H9 (cell line): ENCODE measurements around the gene PNKP. TPM values are rescaled to one million over a fixed set of nuclear protein-coding genes. Genes with fewer than 3 reads are reported as not detected.

ENCODE experiments used
- DNase-seq: peaks from one replicate; pipeline ENCODE4 v3.0.0-alpha.2; 2017
- H2AFZ ChIP-seq: one replicate; pipeline ENCODE4 v1.6.1; 2013; ENCODE audit warnings: mild to moderate bottlenecking, low read length, control low read depth, moderate library complexity
- H2AK5ac ChIP-seq: 2 replicates; pipeline ENCODE4 v1.6.1; 2013; ENCODE audit warnings: low read length, control low read depth, mixed read lengths; ENCODE audit not compliant: insufficient read length
- H2BK120ac ChIP-seq: one replicate; pipeline ENCODE4 v1.6.1; 2013; ENCODE audit warnings: low read depth, mild to moderate bottlenecking, low read length, control low read depth, inconsistent platforms; ENCODE audit not compliant: poor library complexity, severe bottlenecking
- H2BK12ac ChIP-seq: 2 replicates; pipeline ENCODE4 v1.6.1; 2013; ENCODE audit warnings: low read length, control low read depth, mixed read lengths, low read depth; ENCODE audit not compliant: insufficient read length
- H2BK15ac ChIP-seq: 2 replicates; pipeline ENCODE4 v1.6.1; 2013; ENCODE audit warnings: low read depth, low read length, control low read depth
- H2BK20ac ChIP-seq: one replicate; pipeline ENCODE4 v1.6.1; 2013; ENCODE audit warnings: low read depth, mild to moderate bottlenecking, low read length, control low read depth, inconsistent platforms; ENCODE audit not compliant: poor library complexity, severe bottlenecking
- H2BK5ac ChIP-seq: 2 replicates; pipeline ENCODE4 v1.6.1; 2013; ENCODE audit warnings: low read length, control low read depth, mixed read lengths; ENCODE audit not compliant: insufficient read length
- H3K14ac ChIP-seq: 2 replicates; pipeline ENCODE4 v1.6.1; 2013; ENCODE audit warnings: low read length, control low read depth; ENCODE audit not compliant: insufficient read depth
- H3K18ac ChIP-seq: 2 replicates; pipeline ENCODE4 v1.6.1; 2013; ENCODE audit warnings: low read depth, mild to moderate bottlenecking, mixed read lengths, low read length, control low read depth; ENCODE audit not compliant: insufficient read length
- H3K23ac ChIP-seq: 2 replicates; pipeline ENCODE4 v1.6.1; 2013; ENCODE audit warnings: low read length, control low read depth, mixed read lengths, low read depth; ENCODE audit not compliant: insufficient read length
- H3K23me2 ChIP-seq: 2 replicates; pipeline ENCODE4 v1.6.1; 2013; ENCODE audit warnings: low read depth, mild to moderate bottlenecking, mixed read lengths, low read length, control low read depth; ENCODE audit not compliant: insufficient read length, poor library complexity, severe bottlenecking
- H3K27ac ChIP-seq: 2 replicates; pipeline ENCODE4 v1.5.1; 2013; ENCODE audit warnings: low read length, control low read depth, mixed read lengths, low read depth; ENCODE audit not compliant: insufficient read length
- H3K27me3 ChIP-seq: 2 replicates; pipeline ENCODE4 v1.6.1; 2013; ENCODE audit warnings: low read length, control low read depth, inconsistent platforms; ENCODE audit not compliant: insufficient read depth
- H3K4ac ChIP-seq: 2 replicates; pipeline ENCODE4 v1.6.1; 2013; ENCODE audit warnings: low read depth, mild to moderate bottlenecking, control low read depth, inconsistent platforms, low read length, moderate library complexity
- H3K4me1 ChIP-seq: 2 replicates; pipeline ENCODE4 v1.6.1; 2013; ENCODE audit warnings: low read length, control low read depth, inconsistent platforms; ENCODE audit not compliant: insufficient read depth
- H3K4me2 ChIP-seq: 2 replicates; pipeline ENCODE4 v1.6.1; 2013; ENCODE audit warnings: low read length, control low read depth, mixed read lengths; ENCODE audit not compliant: insufficient read length, insufficient read depth
- H3K56ac ChIP-seq: 2 replicates; pipeline ENCODE4 v1.6.1; 2013; ENCODE audit warnings: low read depth, mild to moderate bottlenecking, mixed read lengths, low read length, control low read depth; ENCODE audit not compliant: insufficient read length
- H3K79me1 ChIP-seq: 2 replicates; pipeline ENCODE4 v1.6.1; 2013; ENCODE audit warnings: low read depth, mild to moderate bottlenecking, moderate library complexity, low read length, control low read depth, inconsistent platforms; ENCODE audit not compliant: insufficient read depth, poor library complexity, severe bottlenecking
- H3K79me2 ChIP-seq: 2 replicates; pipeline ENCODE4 v1.6.1; 2013; ENCODE audit warnings: low read length, control low read depth, inconsistent platforms; ENCODE audit not compliant: insufficient read depth
- H3K9ac ChIP-seq: 2 replicates; pipeline ENCODE4 v1.6.1; 2013; ENCODE audit warnings: low read length, control low read depth, mixed read lengths; ENCODE audit not compliant: insufficient read length; ENCODE audit errors: extremely low read depth
- H3K9me3 ChIP-seq: one replicate; pipeline ENCODE4 v1.6.1; 2013; ENCODE audit warnings: low read depth, low read length, inconsistent platforms; ENCODE audit not compliant: control insufficient read depth
- H3T11ph ChIP-seq: one replicate; pipeline ENCODE4 v1.6.1; 2013; ENCODE audit warnings: mild to moderate bottlenecking, low read length, control low read depth, inconsistent platforms
- H4K20me1 ChIP-seq: one replicate; pipeline ENCODE4 v1.6.1; 2013; ENCODE audit not compliant: control insufficient read depth, insufficient read length, insufficient read depth
- H4K5ac ChIP-seq: 2 replicates; pipeline ENCODE4 v1.6.1; 2013; ENCODE audit warnings: low read depth, mild to moderate bottlenecking, mixed read lengths, low read length, control low read depth; ENCODE audit not compliant: insufficient read length
- H4K8ac ChIP-seq: replicated peaks from 2 replicates; pipeline ENCODE4 v1.6.1; 2013; ENCODE audit warnings: low read length, control low read depth, mixed read lengths, low read depth; ENCODE audit not compliant: insufficient read length
- H4K91ac ChIP-seq: 2 replicates; pipeline ENCODE4 v1.6.1; 2013; ENCODE audit warnings: low read depth, mild to moderate bottlenecking, moderate library complexity, mixed read lengths, low read length, control low read depth; ENCODE audit not compliant: insufficient read length
- H3K27ac Mint-ChIP-seq, 3 experiments: 2 replicates in 2 of 3; 3 replicates in 1 of 3; pipeline ENCODE4 v1.8.0; 2020 to 2021; ENCODE audit warnings: mixed read lengths in 3 of 3, mild to moderate bottlenecking in 1 of 3, moderate library complexity in 1 of 3
- H3K27me3 Mint-ChIP-seq: 2 replicates; pipeline ENCODE4 v1.8.0; 2021; ENCODE audit warnings: low read depth, mild to moderate bottlenecking, moderate library complexity, mixed read lengths
- H3K36me3 Mint-ChIP-seq, 3 experiments: 2 replicates in 2 of 3; 3 replicates in 1 of 3; pipeline ENCODE4 v1.8.0; 2020 to 2021; ENCODE audit warnings: low read depth in 3 of 3, mixed read lengths in 3 of 3; ENCODE audit not compliant: insufficient read depth in 1 of 3
- H3K4me1 Mint-ChIP-seq, 2 experiments: 2 replicates each; pipeline ENCODE4 v1.8.0; 2020; ENCODE audit warnings: mixed read lengths in 2 of 2
- H3K4me3 Mint-ChIP-seq, 2 experiments: 2 replicates in 1 of 2; 3 replicates in 1 of 2; pipeline ENCODE4 v1.8.0; 2020 to 2021; ENCODE audit warnings: mild to moderate bottlenecking in 2 of 2, mixed read lengths in 2 of 2, moderate library complexity in 1 of 2
- H3K9me3 Mint-ChIP-seq, 2 experiments: 2 replicates in 1 of 2; 3 replicates in 1 of 2; pipeline ENCODE4 v1.8.0; 2020; ENCODE audit warnings: mild to moderate bottlenecking in 2 of 2, mixed read lengths in 2 of 2, moderate library complexity in 1 of 2
- CTCF ChIP-seq: fragments of 200-600 bp; sonication (generic); conservative IDR thresholded peaks from 3 replicates; pipeline ENCODE4 v1.8.0; 2021; ENCODE audit warnings: antibody characterized with exemption, mild to moderate bottlenecking
- WGBS: extraction: QIAGEN DNeasy Blood & Tissue Kit; methylation state at CpG from one replicate; pipeline ENCODE4 v1.1.7; 2013; ENCODE audit warnings: missing lambda C conversion rate, low lambda C conversion rate, mixed read lengths; ENCODE audit not compliant: insufficient read length; ENCODE audit errors: extremely low coverage; 5-methylcytosine and 5-hydroxymethylcytosine counted together
- total RNA-seq: library from RNA; stranded (reverse); gene quantifications from 2 replicates; pipeline ENCODE4 v1.2.1, GENCODE V29; 2021

The PNKP gene
- total RNA-seq, 1 experiment from 2014 or later = 157 TPM

GRCh38 chr19:49891393-49891792 is 24.0 kb upstream of the PNKP start:
- Histone ChIP-seq H2BK5ac (no peak overlapping the region), H3K4ac (no peak overlapping the region), H3K79me1 (no peaks in the 10 kb centered on the region), H4K20me1 (peaks cover 5% of the 10 kb centered on the region), H3K4me1 (no peaks in the 10 kb centered on the region), H3K4me2 (no peak overlapping the region), H2BK15ac (no peak overlapping the region), H3K56ac (no peak overlapping the region), H2AK5ac (no peak overlapping the region), H3K23ac (no peak overlapping the region), H3K14ac (no peak overlapping the region), H3K9ac (no peak overlapping the region), H4K5ac (no peak overlapping the region), H2BK12ac (no peak overlapping the region), H3K18ac (no peak overlapping the region), H2AFZ (no peak overlapping the region), H4K8ac (no peak overlapping the region), H3K79me2 (no peaks in the 10 kb centered on the region), H2BK120ac (no peak overlapping the region), H4K91ac (no peak overlapping the region), H3K27me3 (no peaks in the 10 kb centered on the region; the same call in 1 of the 2 replicates), H3T11ph (no peak overlapping the region), H2BK20ac (no peak overlapping the region), H3K23me2 (peaks cover 3% of the 10 kb centered on the region), H3K27ac (no peak overlapping the region), H3K9me3 (no peaks in the 10 kb centered on the region)
- Mint-ChIP-seq H3K9me3 (peaks cover 0 to 11% of the 10 kb centered on the region in 2 experiments; a peak in 1 of 5 replicates), H3K4me1 (peaks cover 3 to 21% of the 10 kb centered on the region in 2 experiments; a peak in 3 of 4 replicates), H3K27ac (no peak overlapping the region), H3K36me3 (peaks cover 12 to 16% (median 12%) of the 10 kb centered on the region in 3 experiments), H3K4me3 (peak overlapping the region in 1 of 2 experiments; percentile 81; a peak in 1 of 5 replicates), H3K27me3 (peaks cover 48% of the 10 kb centered on the region)
- no peak for DNase-seq
- TF ChIP-seq CTCF = no peak
- WGBS = no CpG with 5 or more reads among the region's 17 CpGs
